Retina (tissue), 1 donor: ENCODE results near the gene SORL1.
"Not testable (repeated sequence)": the region's sequence is repeated elsewhere in the genome, so short reads cannot be mapped to it uniquely, and the experiment has no call there.

ENCODE experiments used
- DNase-seq: peaks from one replicate; pipeline ENCODE4 v3.0.0-alpha.2; 2016

SORL1 gene

DNA sequence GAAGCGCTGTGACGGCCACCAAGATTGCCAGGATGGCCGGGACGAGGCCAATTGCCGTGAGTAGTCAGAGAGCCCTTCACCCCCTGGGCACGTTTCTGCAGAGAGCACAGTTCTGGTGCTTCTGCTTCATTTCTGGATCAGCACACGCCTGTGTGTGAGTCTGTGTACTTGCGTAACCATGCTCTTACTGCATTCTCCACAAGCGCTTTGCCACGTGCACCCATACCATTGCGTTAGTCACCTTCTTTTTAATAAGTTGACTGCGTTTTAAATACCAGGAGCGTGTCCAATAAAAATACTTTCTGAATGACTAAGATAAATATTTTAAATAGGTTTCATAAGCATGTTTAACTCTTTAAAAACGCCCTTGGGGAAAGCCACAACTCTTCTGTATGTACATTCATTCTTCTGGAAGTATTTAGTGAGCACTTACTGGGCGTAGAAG is 143.6 kb downstream of the SORL1 start:
- no peak for DNase-seq

DNA sequence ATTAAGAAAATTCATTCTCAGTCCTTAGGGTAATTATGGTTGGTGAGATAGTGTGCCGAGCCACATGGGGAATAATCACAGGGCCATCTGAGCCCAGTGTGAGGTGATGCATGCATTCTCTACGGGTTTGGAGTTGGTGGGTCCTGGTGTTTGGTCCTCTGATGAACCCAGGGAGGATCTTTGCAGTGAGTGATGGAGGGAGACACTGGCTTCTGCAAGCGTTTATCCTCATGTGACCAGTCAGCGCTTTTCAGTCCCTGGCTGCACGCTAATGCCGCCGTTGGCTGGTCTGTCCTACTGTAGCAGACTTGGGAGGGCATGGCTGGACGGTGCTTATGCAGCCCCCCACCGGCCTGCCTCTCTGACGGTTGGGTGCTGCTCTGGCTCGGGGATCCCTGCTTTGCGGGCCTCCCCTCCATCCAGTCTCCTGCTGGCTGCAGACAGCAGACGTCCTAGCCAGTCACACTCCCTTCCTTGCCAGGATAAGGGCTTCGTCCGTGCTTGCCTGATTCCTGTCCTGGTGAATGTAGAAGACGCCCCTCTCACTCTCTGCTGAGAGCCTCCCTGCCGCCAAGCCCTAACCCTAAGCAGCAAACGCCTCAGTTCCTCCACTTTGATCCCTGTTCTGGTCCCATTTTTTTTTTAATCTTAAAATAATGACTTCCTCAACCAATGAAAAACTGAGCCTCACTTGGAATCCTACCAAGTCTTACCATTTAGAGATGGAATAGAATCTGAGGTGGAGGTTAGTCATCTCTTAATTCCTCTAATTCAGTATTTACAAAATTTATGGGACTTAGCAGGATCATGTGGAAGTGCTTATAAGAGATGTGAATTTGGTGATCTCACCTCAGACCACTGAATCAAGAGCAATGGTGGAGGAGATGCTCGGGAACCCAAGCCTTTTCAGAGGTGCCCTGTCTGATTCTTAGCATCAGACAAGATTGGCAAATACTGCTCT is 144.4 kb downstream of the SORL1 start:
- no peak for DNase-seq

DNA sequence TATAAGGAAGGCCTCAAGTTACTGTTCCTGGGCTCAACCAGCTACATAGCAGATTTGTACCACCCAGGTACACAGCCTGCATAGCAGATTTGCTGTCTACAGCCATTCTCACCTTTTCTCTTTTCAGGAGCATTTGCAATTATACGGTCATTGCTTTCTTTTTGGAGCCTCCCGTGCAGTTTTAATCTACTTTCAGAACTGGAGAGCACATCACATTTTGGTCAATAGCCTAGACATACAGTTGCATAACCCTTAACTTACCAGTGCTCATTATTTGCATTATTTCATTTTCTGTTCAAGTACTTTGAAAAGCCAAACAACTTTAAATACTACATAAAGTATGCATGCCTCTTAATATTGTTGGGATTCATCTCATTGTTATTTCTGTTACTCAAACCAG is 151.2 kb downstream of the SORL1 start:
- DNase-seq = no peak

DNA sequence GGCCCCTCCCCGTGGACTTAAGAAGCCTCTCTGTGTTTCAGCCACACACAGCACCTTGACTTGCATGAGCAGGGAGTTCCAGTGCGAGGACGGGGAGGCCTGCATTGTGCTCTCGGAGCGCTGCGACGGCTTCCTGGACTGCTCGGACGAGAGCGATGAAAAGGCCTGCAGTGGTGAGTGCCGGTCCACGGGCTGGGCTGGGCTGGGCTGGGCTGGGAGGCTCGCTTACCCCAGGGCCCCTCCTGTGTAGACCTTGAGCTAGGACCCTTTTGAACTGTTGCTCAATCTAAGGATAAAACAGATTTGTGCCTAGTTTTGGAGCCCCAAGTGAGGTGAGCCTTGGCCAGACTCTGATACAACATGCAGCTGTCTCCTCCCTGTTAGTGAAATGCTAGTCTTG is 152.0 kb downstream of the SORL1 start:
- DNase-seq = no peak

DNA sequence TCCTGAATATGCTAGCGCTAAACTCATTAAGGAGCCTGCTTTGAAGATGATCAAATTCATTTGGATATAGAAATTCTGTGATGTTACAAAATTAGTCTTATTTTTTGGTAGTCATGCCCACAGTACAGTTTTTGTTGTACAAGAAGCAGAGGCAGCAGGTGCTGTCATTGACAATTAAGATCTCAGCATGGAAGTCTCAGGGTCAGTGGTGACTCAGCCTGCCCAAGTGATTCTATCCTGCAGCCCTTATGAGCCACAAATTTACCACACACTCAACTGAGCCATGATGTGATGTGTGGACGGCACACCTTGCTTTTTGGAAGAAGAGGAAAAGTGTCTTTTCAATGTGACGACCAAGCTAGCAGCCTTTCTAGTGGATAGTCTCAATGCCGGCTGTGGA is 154.2 kb downstream of the SORL1 start:
- no peak for DNase-seq

DNA sequence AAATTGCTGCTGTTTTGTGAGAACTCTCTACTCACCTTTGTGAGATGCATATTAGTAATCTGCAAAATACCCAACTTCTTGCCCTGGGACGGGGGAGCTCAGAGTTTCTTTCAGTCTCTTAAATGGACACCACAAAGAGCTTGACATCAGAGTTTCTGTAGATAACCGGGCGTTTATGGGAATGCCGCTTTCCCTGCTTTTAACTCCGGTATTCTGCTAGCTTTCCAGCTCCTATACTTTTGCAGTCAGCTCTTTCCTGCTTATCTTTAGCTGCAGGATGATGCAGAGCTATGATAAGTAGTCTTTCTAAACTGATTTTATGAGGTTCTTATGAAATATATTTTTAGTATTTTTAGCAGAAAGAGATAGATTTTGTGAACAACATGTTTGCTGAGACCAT is 155.2 kb downstream of the SORL1 start:
- no peak for DNase-seq

DNA sequence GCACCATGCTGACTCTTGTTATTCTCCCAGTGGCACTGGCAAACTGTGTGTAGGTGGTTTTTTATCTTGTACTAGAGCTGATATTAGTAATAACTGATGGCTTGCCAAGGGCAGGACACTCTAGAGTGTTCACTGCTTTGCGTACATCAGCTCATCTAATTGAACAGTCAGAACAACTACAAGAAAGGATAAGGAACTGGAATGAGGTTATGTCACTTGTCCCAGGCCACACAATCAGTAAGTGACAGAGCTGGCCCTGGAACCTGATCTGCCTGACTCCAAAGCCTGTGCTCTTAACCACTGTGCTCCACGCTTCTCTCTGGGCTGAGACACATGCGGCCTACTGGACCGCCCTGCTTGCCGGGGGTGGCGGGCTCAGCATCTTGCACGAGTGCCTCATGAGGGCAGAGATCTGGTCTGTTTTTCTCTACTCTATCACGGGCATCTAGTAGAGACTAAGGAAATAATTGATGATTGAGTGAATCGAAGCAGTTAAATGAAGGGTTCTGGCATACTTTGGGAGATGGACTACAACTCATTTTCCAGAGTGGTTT is 156.5 kb downstream of the SORL1 start:
- DNase-seq = no peak

DNA sequence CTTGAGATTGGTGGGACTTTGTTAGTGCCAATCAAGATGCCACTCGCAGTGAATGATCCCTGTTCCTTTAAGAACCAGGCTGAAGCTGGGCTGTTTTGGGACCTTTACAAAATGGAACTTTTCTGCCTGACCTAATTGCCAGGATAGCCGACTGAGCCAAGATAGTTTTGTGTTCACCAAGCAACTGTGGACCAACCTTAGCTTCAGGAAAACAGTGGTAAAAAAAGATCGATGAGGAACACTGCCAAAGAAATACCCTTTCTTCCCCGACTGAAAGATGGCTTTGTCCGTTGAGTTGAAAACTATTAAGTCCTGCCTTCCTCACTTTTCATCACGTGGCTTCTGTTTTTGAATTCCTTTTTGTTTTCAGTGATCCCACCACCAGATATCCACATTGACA is 158.6 kb downstream of the SORL1 start:
- DNase-seq = no peak

DNA sequence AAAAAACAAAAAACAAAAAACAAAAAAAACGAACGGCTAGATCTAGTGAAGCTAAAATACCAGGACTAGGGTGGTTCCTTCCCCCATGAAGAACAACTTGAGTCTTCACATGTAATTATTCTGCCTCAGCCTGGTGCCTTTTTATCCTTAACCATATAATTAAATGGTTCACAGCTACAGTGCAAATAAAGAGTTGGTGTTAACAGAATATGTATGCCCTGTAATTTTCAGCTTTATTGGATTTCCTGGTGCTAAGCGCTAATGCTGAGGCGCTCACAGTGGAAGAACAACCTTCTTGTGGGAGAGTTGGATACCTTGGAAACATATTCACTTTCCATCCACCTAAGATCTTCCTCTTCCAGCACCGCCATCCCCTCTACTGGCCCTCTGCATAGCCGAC is 159.1 kb downstream of the SORL1 start:
- no peak for DNase-seq

DNA sequence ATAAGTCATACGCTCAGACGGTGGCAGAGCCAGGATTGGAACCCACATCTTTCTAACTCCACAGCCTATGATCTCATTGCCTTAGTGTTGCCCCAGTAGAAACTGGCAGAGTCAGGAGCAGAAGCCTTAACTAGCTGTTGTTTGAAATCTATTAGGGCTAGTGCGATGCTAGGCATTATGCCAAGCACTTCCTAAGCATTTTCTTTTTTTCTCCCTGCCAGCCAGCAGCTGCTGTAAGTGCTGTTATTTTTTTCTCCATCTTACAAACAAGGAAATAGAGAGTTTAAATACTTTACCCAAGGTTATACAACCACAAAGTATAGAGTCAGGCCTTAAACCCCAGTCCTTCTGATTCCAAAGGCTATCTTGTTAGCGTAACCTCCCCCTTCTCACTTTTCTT is 161.6 kb downstream of the SORL1 start:
- DNase-seq = no peak

DNA sequence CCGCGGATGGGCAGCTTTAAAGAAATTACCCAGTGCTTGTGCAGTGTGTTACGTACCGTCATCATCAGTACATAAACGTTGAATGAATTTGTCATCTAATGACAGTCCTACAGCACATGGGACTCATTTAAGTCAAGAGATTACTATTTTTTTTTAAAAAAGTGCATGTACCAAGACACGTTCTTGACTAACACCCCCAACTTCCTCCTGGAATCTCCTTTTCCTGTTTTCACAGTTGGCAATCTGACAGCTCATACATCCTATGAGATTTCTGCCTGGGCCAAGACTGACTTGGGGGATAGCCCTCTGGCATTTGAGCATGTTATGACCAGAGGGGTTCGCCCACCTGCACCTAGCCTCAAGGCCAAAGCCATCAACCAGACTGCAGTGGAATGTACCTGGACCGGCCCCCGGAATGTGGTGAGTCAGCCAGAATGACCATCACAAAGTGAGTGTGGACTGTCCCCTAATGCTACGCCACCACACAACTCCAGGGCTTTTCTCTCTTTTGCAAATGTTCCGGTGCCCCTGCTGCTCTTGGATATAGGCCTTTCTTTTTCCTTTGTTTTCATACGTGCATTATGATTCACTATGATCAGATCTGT is 162.6 kb downstream of the SORL1 start:
- DNase-seq = no peak

DNA sequence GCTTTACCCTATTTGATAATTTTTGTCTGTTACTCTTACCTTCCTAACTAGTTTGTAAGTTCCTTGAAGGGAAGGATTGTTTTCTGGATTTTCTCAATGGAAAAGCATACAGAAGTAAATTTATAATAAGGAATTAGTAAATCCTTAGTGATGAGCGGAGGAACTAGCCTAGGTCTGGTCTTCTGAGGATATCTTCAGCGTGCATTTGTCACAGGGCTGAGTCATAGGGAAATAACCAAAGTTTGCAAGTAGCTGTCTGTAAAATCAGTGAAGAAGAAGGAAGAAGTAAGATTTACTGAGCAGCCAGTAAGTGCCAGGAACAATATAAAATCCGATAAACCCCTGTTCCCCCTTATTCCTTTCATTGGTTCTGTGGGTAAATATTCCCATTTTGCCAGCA is 163.4 kb downstream of the SORL1 start:
- no peak for DNase-seq

DNA sequence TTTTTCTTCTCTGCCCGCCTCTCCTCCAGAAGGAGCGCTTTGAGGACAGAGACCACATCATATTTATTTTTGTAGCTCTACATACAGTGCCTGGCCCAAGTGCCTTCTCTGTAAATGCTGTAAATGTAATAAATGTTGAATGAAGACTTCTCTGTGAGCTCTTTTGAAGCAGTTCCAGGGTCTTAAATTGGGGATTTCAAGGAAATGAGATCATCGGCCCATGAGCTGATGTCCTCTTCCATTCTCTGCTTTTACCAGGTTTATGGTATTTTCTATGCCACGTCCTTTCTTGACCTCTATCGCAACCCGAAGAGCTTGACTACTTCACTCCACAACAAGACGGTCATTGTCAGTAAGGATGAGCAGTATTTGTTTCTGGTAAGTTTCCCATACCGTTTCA is 166.4 kb downstream of the SORL1 start:
- DNase-seq = no peak

DNA sequence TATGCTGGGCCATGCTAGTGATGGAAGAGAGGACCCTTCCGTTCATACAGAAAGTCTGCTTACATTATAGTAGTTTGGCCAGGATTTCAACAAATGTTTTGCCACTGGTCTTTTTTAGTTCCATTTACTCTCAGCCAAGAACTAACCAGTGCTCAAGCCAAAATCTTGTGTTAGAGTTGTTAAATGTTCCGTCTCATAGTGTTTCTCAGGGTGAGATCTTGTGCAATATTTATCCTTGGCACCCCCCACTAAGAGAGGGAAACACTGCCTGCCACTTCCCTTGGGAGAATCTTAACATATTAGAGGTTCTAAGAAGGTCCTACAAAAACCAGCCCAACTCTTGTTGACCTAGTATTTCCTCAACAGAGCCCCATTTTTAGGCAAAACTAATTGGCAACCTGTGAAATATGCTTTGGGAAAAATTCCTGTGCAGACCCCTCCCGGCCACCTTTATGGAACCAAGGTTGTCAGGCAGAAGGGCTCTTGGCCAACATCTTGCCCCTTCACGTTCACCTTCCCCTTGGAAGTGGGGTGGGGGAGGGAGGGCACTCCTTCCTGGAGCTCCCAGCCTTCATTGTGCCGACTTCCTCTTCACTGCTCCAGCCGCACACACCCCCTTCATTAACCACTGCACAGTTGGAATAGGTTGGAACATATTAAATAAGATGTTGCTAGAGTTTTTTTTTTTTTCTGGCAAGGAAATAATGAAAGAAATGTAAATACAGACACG is 173.8 kb downstream of the SORL1 start:
- DNase-seq = no peak

DNA sequence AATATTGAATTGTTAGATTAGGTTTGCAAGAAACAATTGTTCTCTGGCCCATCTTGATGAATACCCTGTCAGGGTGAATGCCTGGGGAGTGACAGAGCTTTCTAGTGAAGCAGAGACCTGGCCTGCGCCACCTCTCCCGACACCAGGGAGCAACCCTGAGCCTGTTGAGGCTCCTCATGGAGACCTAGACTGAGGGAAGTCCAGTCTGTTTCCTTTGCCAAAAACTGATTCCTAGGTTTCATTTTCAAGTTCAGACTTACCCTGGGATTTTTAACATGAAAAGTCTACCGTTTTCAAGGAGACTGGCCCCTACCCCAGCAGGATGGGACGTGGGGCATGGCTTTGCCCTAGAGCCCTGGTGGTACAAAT is 174.4 kb downstream of the SORL1 start:
- DNase-seq = no peak

DNA sequence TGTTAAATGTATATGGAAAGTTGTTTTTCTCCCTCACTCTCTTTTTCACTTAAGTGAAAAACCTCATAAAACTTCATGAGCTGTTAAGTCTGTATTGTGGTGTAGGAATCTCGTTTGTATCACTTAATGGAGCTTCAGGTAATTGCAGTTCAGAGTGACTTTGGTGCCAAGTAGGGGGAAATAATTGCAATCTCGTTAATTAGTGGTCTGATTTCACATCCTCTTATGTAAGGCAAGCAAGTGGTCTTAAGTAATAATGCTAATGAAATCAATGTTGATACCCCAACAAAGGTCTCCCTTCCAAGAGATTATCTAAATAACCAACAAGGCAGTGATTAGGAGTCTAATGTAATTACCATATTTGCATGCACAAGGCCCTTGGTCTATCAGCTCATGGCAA is 174.9 kb downstream of the SORL1 start:
- DNase-seq = no peak

DNA sequence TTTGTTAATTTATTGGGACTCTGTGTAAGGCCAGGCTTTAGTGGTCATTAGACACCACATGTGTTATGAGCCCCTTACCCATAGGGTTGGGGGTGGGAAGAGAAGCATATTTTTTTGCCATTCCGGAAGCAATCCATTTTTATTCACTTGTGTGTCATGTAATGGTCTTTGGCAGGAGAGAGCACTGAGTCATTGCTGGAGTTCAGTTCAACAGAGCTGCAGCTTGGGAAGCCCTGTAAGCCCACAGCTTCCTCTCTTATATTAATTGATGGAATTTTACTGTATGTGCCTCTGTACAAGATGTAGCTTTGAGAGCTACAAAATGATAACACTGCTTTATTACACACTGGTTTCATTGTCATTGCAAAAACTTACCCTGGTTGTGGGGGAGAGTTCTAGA is 177.9 kb downstream of the SORL1 start:
- no peak for DNase-seq

DNA sequence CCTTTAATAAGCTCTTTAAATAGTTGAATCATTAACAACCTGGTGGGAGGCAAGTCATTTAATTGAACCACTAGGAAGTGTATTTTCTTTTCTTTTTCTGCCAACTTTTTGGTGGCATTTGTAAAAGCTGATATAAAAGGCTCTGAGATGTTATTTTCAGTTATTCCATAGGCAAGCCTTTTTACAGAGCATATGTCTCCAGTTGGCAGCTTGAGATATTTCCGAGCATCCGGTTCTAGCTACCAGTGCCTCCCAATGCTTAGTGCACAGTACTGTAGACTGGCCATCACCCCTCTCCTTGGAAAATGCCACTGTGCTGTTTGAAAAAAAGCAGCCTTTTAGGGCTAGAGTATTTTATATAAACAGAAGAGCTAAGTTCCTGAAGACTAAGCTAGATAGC is 179.3 kb downstream of the SORL1 start:
- no peak for DNase-seq

DNA sequence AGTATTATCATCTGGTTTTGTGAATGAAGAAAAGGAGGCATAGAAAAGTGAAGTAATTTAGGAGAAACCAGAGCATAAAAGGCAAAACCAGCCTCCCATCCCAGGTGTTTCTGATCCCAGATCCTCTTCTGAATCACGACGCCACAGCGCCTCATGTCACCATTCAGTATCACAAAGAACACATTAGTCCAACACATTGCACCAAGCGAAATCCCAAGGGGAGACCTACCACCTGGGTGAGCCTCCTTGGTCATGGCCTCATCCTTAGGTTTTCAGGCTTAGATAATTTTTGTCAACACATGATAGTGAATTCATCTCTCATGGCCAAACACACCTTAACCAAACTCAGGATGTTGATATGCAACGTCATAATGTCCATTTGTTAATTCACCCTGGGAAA is 182.2 kb downstream of the SORL1 start:
- DNase-seq = no peak

DNA sequence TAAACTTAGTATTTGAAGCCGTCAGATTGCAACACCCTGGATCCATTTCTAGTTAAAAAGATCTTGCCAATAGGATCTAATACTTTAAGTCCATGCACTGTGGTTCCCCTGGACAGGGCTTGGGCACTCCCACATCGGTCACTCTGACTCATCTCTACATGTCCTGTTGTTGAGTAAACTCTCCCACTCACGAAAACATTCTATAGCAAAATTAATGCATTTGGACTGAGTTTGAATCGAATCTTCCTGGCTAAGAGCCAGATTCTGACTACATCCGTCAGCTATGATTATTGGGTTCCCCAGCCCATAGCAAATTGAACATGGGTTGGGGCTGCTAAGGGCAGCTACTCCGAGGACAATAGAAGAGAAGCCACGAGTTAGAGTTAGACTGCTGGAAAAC is 182.8 kb downstream of the SORL1 start:
- no peak for DNase-seq

DNA sequence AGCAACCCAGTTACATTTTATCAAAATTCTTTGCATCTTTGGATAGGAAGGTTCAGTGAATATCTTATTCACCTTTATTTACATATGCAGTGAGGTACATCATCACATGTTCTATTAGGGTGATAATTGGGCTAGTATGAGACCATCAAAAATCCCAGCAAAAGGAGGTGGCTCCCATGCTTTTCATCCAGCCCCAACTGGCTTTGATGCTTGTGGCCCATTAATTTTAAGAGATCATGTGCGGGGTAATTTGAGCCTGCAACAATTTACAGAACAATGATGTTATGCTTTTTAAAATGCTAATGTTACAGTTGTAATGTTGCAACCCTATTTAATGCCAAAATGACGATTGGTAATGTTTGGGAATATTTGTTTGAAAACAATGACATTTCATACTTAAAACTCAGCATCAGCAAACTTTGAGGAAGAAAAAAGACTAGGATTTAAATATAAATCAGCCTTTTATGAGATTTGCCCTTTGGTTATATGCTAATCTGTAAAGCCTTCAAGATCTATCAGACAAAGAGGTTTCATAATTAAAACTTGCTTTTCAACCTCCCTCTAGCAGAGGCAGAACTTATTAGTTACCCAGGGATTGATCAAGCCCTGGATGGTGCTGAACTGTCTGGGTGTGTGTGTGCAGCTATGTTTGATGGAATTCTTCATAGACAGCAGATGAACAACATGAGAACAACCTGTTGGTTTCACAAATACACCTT is 184.1 kb downstream of the SORL1 start:
- DNase-seq = no peak

DNA sequence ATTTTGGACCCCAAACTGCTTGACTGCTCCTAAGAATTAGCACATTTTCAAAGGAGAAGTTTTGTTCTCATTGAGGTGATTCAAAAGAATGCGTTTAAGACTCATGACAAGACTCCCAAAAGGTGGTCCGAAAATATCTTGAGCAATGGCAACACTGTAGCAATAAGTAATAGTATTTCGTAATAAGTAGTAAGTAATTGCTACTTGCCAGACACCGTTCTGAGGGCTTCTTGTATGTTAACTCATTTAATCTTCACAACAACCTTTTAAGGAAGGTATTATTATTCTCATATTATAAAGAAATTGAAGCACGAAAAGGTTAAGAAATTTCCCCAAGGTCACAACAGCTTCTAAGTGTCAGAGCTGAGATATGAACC is 184.7 kb downstream of the SORL1 start:
- DNase-seq = no peak

DNA sequence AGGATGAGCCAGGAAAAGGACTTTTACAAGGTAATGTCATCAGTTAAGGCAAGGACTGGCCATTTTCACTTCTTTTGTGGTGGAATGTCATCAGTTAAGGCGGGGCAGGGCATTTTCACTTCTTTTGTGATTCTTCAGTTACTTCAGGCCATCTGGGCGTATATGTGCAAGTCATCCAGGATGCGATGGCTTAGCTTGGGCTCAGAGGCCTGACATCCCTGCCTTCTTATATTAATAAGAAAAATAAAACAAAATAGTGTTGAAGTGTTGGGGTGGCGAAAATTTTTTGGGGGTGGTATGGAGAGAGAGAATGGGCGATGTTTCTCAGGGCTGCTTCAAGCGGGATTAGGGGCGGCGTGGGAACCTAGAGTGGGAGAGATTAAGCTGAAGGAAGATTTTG is 185.5 kb downstream of the SORL1 start:
- not testable (repeated sequence) for DNase-seq
